H1 (cell line): ENCODE measurements around the gene REG1A.

Experiments used
- BCL11A ChIP-seq, 2 experiments: IDR thresholded peaks; one replicate each; pipeline ENCODE4 v1.6.1; 2011; ENCODE audit warnings: low read depth in 2 of 2, low read length in 2 of 2, mild to moderate bottlenecking in 2 of 2
- CTCF ChIP-seq, 3 experiments: IDR thresholded peaks; 1 replicate in 2 of 3; 2 replicates in 1 of 3; pipeline versions ENCODE4 v1.5.1 to v1.6.1; 2011; ENCODE audit warnings: low read length in 3 of 3, mild to moderate bottlenecking in 3 of 3, inconsistent platforms in 2 of 3, low read depth in 1 of 3, moderate library complexity in 1 of 3; ENCODE audit not compliant: insufficient read depth in 1 of 3; ENCODE audit errors: control extremely low read depth in 1 of 3
- E2F6 ChIP-seq: IDR thresholded peaks from 2 replicates; pipeline ENCODE4 v1.6.1; 2012; ENCODE audit warnings: inconsistent platforms
- EP300 ChIP-seq, 2 experiments: IDR thresholded peaks; 1 replicate in 1 of 2; 2 replicates in 1 of 2; pipeline ENCODE4 v1.6.1; 2011 to 2012; ENCODE audit warnings: low read depth in 2 of 2, low read length in 2 of 2, mild to moderate bottlenecking in 2 of 2, borderline replicate concordance in 1 of 2, inconsistent platforms in 1 of 2, moderate library complexity in 1 of 2
- EZH2 ChIP-seq: fragments of 200-600 bp; sonication (generic); IDR thresholded peaks from 2 replicates; pipeline ENCODE4 v1.7.1; 2012; ENCODE audit warnings: low read depth, mild to moderate bottlenecking, moderate library complexity, low read length, inconsistent platforms; ENCODE audit not compliant: severe bottlenecking
- MAX ChIP-seq: IDR thresholded peaks from 2 replicates; pipeline ENCODE4 v1.6.1; 2012; ENCODE audit warnings: inconsistent platforms
- POLR2A ChIP-seq, 2 experiments: IDR thresholded peaks; 1 replicate in 1 of 2; 2 replicates in 1 of 2; pipeline ENCODE4 v1.6.1; 2011; ENCODE audit warnings: low read depth in 2 of 2, low read length in 2 of 2, mild to moderate bottlenecking in 2 of 2; ENCODE audit errors: control extremely low read depth in 1 of 2
- POLR2AphosphoS5 ChIP-seq: IDR thresholded peaks from 2 replicates; pipeline ENCODE4 v1.6.1; 2011; ENCODE audit warnings: low read depth, low read length
- POU5F1 ChIP-seq: IDR thresholded peaks from 2 replicates; pipeline ENCODE4 v1.6.1; 2011; ENCODE audit warnings: low read depth, mild to moderate bottlenecking, low read length, moderate library complexity
- RAD21 ChIP-seq, 2 experiments: IDR thresholded peaks in 1 of 2; conservative IDR thresholded peaks in 1 of 2; 2 replicates each; pipeline ENCODE4 v1.6.1; 2011; ENCODE audit warnings: low read depth in 2 of 2, low read length in 2 of 2, improper control_type of control experiment in 1 of 2, inconsistent platforms in 1 of 2, mild to moderate bottlenecking in 1 of 2, moderate library complexity in 1 of 2
- RFX5 ChIP-seq: IDR thresholded peaks from 2 replicates; pipeline ENCODE4 v1.6.1; 2011; ENCODE audit warnings: low read depth, low read length, improper control_type of control experiment, borderline replicate concordance
- TBP ChIP-seq: IDR thresholded peaks from 2 replicates; pipeline ENCODE4 v1.6.1; 2011; ENCODE audit warnings: low read depth, low read length, improper control_type of control experiment
- YY1 ChIP-seq: IDR thresholded peaks from 2 replicates; pipeline ENCODE4 v1.6.1; 2011; ENCODE audit warnings: low read depth, mild to moderate bottlenecking, low read length

- no peak for TF ChIP-seq POLR2A (IDR thresholded peaks at IDR 0.05; ENCODE audit: control extremely low read depth in 1 of 2, low read depth in 2 of 2, low read length in 2 of 2)
- TF ChIP-seq POU5F1, result no peak
- no peak for TF ChIP-seq EP300 (IDR thresholded peaks at IDR 0.05; ENCODE audit: borderline replicate concordance in 1 of 2, low read depth in 2 of 2, low read length in 2 of 2)
- no peak for TF ChIP-seq EZH2
- TF ChIP-seq CTCF (IDR thresholded peaks at IDR 0.05; ENCODE audit: control extremely low read depth in 1 of 3, insufficient read depth in 1 of 3, low read depth in 1 of 3, low read length in 3 of 3), result no peak
- TF ChIP-seq BCL11A (IDR thresholded peaks at IDR 0.05; ENCODE audit: low read depth in 2 of 2, low read length in 2 of 2), result no peak
- no peak for TF ChIP-seq RAD21 (IDR thresholded peaks at IDR 0.05 in 1 of 2, conservative IDR thresholded peaks at IDR 0.05 in 1 of 2; ENCODE audit: low read depth in 2 of 2, low read length in 2 of 2)
- TF ChIP-seq RFX5, result no peak
- no peak for TF ChIP-seq POLR2AphosphoS5
- no peak for TF ChIP-seq YY1
- TF ChIP-seq E2F6, result no peak
- no peak for TF ChIP-seq MAX
- no peak for TF ChIP-seq TBP
These were observed 36.6 kb upstream of the REG1A start for GRCh38 chr2:79083597-79084251.
